Prostate gland (tissue), 2 donors: ENCODE measurements around the gene STK25.

Source experiments
- POLR2A ChIP-seq: fragments of 450-650 bp; IDR thresholded peaks from one replicate; pipeline ENCODE4 v1.6.1; 2016; ENCODE audit warnings: antibody characterized with exemption, mild to moderate bottlenecking
- POLR2AphosphoS5 ChIP-seq: sonication (generic); formaldehyde crosslinking; IDR thresholded peaks from one replicate; pipeline ENCODE4 v1.6.1; 2017; ENCODE audit warnings: antibody characterized with exemption
- TF ChIP-seq, protein P1 (sequence below), 4 experiments: fragments of 200-600 bp in 2 of 4; fragments of 450-650 bp in 2 of 4; sonication (generic) in 2 of 4; IDR thresholded peaks; 1 replicate in 3 of 4; 2 replicates in 1 of 4; pipeline ENCODE4 v1.5.1; 2016 to 2019; ENCODE audit warnings: antibody characterized with exemption in 4 of 4, mild to moderate bottlenecking in 2 of 4, moderate library complexity in 2 of 4

- TF ChIP-seq, protein P1, sequence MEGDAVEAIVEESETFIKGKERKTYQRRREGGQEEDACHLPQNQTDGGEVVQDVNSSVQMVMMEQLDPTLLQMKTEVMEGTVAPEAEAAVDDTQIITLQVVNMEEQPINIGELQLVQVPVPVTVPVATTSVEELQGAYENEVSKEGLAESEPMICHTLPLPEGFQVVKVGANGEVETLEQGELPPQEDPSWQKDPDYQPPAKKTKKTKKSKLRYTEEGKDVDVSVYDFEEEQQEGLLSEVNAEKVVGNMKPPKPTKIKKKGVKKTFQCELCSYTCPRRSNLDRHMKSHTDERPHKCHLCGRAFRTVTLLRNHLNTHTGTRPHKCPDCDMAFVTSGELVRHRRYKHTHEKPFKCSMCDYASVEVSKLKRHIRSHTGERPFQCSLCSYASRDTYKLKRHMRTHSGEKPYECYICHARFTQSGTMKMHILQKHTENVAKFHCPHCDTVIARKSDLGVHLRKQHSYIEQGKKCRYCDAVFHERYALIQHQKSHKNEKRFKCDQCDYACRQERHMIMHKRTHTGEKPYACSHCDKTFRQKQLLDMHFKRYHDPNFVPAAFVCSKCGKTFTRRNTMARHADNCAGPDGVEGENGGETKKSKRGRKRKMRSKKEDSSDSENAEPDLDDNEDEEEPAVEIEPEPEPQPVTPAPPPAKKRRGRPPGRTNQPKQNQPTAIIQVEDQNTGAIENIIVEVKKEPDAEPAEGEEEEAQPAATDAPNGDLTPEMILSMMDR (IDR thresholded peaks at IDR 0.05) = no peak
- no peak for TF ChIP-seq POLR2AphosphoS5
- TF ChIP-seq POLR2A = no peak
Measured at GRCh38 chr2:241541564-241542277, 33.3 kb upstream of the STK25 start.
